Measurements from ENCODE around the gene TMEM212.

Gene TMEM212

GRCh38 chr3:171821778-171822358 lies 21.3 kb upstream of the TMEM212 start:
- no peaks in the 10 kb centered on the region for H3K4me1 ChIP-seq (ENCODE audit: insufficient read depth, low read length)
- ATAC-seq (ENCODE audit: insufficient read depth, low read depth) (no peak), DNase-seq (no peak)
- H3K27me3 ChIP-seq (ENCODE audit: insufficient read depth, low read length, poor library complexity): no peaks in the 10 kb centered on the region
- H3K79me2 ChIP-seq (ENCODE audit: insufficient read depth, low read length): no peaks in the 10 kb centered on the region
- no peaks in the 10 kb centered on the region for H3K9me3 ChIP-seq (ENCODE audit: insufficient read depth, low read length, severe bottlenecking)
- TF ChIP-seq CTCF (IDR thresholded peaks at IDR 0.05; ENCODE audit: borderline replicate concordance, extremely low read depth, low read length, poor library complexity, severe bottlenecking): no peak
- TF ChIP-seq EZH2 (IDR thresholded peaks at IDR 0.05; ENCODE audit: borderline replicate concordance, low read depth, low read length, severe bottlenecking): no peak
- H4K20me1 ChIP-seq (ENCODE audit: insufficient read depth, low read length): no peaks in the 10 kb centered on the region
- H3K4me2 ChIP-seq (ENCODE audit: insufficient read depth, low read length): no peak overlapping the region
- H3K9ac ChIP-seq (ENCODE audit: low read depth, low read length): no peak overlapping the region
- H3K27ac ChIP-seq (ENCODE audit: low read length): no peak overlapping the region
- H2AFZ ChIP-seq (ENCODE audit: low read depth, low read length): no peak overlapping the region
- no peaks in the 10 kb centered on the region for H3K36me3 ChIP-seq (ENCODE audit: insufficient read depth, low read length)
- no peak overlapping the region for H3K4me3 ChIP-seq (ENCODE audit: low read depth in 1 of 2, low read length in 2 of 2)

- Histone ChIP-seq H3K36me3 (ENCODE audit: insufficient read depth, low read length) (no peaks in the 10 kb centered on the region), H3K27ac (ENCODE audit: low read length) (no peak overlapping the region), H3K27me3 (ENCODE audit: insufficient read depth, low read length, poor library complexity) (no peaks in the 10 kb centered on the region), H3K79me2 (ENCODE audit: insufficient read depth, low read length) (no peaks in the 10 kb centered on the region), H3K9me3 (ENCODE audit: insufficient read depth, low read length, severe bottlenecking) (no peaks in the 10 kb centered on the region), H3K4me1 (ENCODE audit: insufficient read depth, low read length) (no peaks in the 10 kb centered on the region), H3K4me3 (ENCODE audit: low read depth in 1 of 2, low read length in 2 of 2) (no peak overlapping the region), H3K4me2 (ENCODE audit: insufficient read depth, low read length) (no peak overlapping the region), H3K9ac (ENCODE audit: low read depth, low read length) (no peak overlapping the region), H4K20me1 (ENCODE audit: insufficient read depth, low read length) (no peaks in the 10 kb centered on the region), H2AFZ (ENCODE audit: low read depth, low read length) (no peak overlapping the region)
- TF ChIP-seq EZH2 (IDR thresholded peaks at IDR 0.05; ENCODE audit: borderline replicate concordance, low read depth, low read length, severe bottlenecking): no peak
- TF ChIP-seq CTCF (IDR thresholded peaks at IDR 0.05; ENCODE audit: borderline replicate concordance, extremely low read depth, low read length, poor library complexity, severe bottlenecking): no peak
- ATAC-seq (ENCODE audit: insufficient read depth, low read depth) (no peak), DNase-seq (no peak)
These were observed 20.6 kb upstream of the TMEM212 start for GRCh38 chr3:171822431-171823106.

GRCh38 chr3:171824116-171824515 lies 19.0 kb upstream of the TMEM212 start:
- H3K79me2 ChIP-seq (ENCODE audit: insufficient read depth, low read length): no peaks in the 10 kb centered on the region
- no peak overlapping the region for H3K4me3 ChIP-seq (ENCODE audit: low read depth in 1 of 2, low read length in 2 of 2)
- no peak overlapping the region for H3K4me2 ChIP-seq (ENCODE audit: insufficient read depth, low read length)
- no peak overlapping the region for H3K9ac ChIP-seq (ENCODE audit: low read depth, low read length)
- H3K27ac ChIP-seq (ENCODE audit: low read length): no peak overlapping the region
- peaks cover 5% of the 10 kb centered on the region for H3K27me3 ChIP-seq (ENCODE audit: insufficient read depth, low read length, poor library complexity)
- no peak for TF ChIP-seq EZH2 (IDR thresholded peaks at IDR 0.05; ENCODE audit: borderline replicate concordance, low read depth, low read length, severe bottlenecking)
- no peak for TF ChIP-seq CTCF (IDR thresholded peaks at IDR 0.05; ENCODE audit: borderline replicate concordance, extremely low read depth, low read length, poor library complexity, severe bottlenecking)
- H3K4me1 ChIP-seq (ENCODE audit: insufficient read depth, low read length): no peaks in the 10 kb centered on the region
- DNase-seq: no peak
- H4K20me1 ChIP-seq (ENCODE audit: insufficient read depth, low read length): no peaks in the 10 kb centered on the region
- ATAC-seq (ENCODE audit: insufficient read depth, low read depth): no peak
- no peak overlapping the region for H2AFZ ChIP-seq (ENCODE audit: low read depth, low read length)
- no peaks in the 10 kb centered on the region for H3K9me3 ChIP-seq (ENCODE audit: insufficient read depth, low read length, severe bottlenecking)
- H3K36me3 ChIP-seq (ENCODE audit: insufficient read depth, low read length): no peaks in the 10 kb centered on the region
